Esophagus squamous epithelium (tissue), 4 donors: ENCODE results near the gene ZMYM2.

Experiments used
- POLR2A ChIP-seq, 4 donors: fragments of 450-650 bp; IDR thresholded peaks; one replicate each; pipeline ENCODE4 v1.6.1; 2017; ENCODE audit warnings: antibody characterized with exemption in 4 of 4, mild to moderate bottlenecking in 4 of 4, moderate library complexity in 3 of 4
- TF ChIP-seq, protein P1 (sequence below), 6 experiments: fragments of 450-650 bp in 4 of 6; fragments of 200-600 bp in 2 of 6; sonication (generic) in 2 of 6; IDR thresholded peaks; one replicate each; pipeline ENCODE4 v1.5.1; 2016 to 2019; ENCODE audit warnings: antibody characterized with exemption in 6 of 6, mild to moderate bottlenecking in 4 of 6, moderate library complexity in 4 of 6

DNA sequence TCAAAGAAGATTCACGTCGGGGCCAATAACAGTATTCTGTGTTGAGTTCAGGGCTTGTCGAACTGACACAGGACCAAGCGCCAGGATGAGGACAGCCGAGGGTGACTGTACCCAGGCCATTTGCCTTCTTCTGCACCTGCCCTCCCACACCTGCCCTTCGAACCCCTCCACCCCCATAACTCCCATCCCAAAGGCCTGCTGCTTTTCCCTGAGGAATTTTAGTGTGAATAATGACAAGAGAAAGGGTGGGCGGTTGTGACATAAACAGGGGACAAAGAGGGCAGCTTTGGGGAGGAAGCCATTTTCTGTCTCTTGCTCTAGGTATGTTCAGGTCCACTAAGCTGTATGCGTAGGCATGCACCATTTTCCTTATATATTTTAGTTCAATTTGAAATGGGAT lies 176.2 kb downstream of the ZMYM2 start:
- TF ChIP-seq POLR2A (IDR thresholded peaks at IDR 0.05) = no peak
- TF ChIP-seq, protein P1, sequence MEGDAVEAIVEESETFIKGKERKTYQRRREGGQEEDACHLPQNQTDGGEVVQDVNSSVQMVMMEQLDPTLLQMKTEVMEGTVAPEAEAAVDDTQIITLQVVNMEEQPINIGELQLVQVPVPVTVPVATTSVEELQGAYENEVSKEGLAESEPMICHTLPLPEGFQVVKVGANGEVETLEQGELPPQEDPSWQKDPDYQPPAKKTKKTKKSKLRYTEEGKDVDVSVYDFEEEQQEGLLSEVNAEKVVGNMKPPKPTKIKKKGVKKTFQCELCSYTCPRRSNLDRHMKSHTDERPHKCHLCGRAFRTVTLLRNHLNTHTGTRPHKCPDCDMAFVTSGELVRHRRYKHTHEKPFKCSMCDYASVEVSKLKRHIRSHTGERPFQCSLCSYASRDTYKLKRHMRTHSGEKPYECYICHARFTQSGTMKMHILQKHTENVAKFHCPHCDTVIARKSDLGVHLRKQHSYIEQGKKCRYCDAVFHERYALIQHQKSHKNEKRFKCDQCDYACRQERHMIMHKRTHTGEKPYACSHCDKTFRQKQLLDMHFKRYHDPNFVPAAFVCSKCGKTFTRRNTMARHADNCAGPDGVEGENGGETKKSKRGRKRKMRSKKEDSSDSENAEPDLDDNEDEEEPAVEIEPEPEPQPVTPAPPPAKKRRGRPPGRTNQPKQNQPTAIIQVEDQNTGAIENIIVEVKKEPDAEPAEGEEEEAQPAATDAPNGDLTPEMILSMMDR (IDR thresholded peaks at IDR 0.05) = no peak
